Measurements from ENCODE around the gene OR2T11.

- TF ChIP-seq CTCF (IDR thresholded peaks at IDR 0.05) (no peak), POLR2AphosphoS5 (IDR thresholded peaks at IDR 0.05) (no peak), POLR2A (IDR thresholded peaks at IDR 0.05) (no peak)
Observed at GRCh38 chr1:248618119-248618518, 16.8 kb downstream of the OR2T11 start.

All from transverse colon (tissue), 4 donors.